Measurements from ENCODE around the gene SFSWAP. TPM values are rescaled to one million over a fixed set of nuclear protein-coding genes. Genes with fewer than 3 reads are reported as not detected.
"Not testable (repeated sequence)": the region's sequence is repeated elsewhere in the genome, so short reads cannot be mapped to it uniquely, and the experiment has no call there.

SFSWAP gene
- total RNA-seq, 2 experiments from 2014 or later: 65.5 to 67.8 TPM

DNA sequence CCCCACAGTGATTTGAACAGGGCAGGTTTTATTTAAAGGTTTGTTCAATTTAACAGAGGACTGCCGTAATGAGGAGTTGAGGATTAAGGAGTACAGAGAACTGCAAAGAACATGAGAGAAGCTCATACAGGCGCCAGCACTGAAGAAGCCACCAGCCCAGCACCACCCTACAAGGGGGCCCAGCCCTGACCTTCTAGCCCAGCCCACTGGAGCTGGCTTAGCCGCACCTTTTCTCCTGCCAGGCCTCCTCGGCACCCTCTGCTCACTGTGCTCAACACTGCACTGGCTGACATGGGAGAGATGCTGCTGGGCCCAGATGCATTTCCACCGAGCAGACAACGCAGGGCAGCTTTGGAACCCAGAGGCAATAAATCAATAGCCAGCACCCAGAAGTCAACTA lies 36.5 kb upstream of the SFSWAP start:
- Mint-ChIP-seq H3K4me1 (no peaks in the 10 kb centered on the region), H3K36me3 (no peaks in the 10 kb centered on the region), H3K27ac (no peak overlapping the region), H3K4me3 (no peak overlapping the region), H3K27me3 (peaks cover 12% of the 10 kb centered on the region), H3K9me3 (no peaks in the 10 kb centered on the region)
- no peak for DNase-seq
- no peak for ATAC-seq (ENCODE audit: low read depth)
- POLR2A ChIA-PET: no interaction called here

DNA sequence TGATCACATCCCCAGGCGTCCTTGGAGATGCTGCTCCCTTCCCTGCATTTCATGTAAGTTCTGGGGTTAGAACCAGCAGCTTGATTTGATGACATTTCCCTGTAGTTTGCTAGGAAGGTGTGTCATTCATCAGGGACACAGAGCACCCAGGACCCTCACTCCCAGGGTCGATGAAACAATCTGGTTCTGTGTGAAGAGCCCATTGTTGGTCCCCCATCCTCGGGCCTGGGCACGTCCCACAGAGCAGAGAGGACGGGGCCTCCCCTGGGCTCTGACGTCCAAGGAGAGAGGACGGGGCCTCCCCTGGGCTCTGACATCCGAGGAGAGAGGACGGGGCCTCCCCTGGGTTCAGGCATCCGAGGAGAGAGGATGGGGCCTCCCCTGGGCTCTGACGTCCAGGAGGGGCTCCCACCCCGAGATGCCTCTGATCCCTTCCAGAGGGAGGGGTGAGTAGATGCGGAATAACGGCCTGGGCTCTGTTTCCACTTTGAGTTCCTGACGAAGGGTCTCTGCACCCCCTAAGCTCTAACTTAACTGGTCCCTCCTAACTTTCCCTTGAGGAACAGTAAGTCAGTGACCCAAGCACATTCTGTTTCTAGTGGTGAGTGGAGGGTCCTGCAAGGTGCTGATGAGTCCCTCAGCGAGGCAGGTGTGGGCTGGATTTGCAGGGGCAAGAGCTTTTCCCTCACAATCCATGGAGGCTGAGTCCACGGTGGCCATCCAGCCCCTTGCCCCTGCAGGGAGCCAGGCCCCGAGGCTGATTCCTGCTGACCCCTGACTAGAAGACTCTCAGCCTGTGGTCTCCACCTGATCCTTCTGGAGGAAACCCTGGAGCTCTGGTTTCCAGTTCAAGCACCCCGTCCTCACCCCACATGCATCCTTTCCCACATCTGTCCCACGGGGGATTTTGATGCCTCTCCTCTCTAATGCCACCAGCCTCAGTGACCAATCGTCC lies 35.5 kb upstream of the SFSWAP start:
- Mint-ChIP-seq H3K36me3 (no peaks in the 10 kb centered on the region), H3K27me3 (peaks cover 3% of the 10 kb centered on the region), H3K9me3 (no peaks in the 10 kb centered on the region), H3K4me1 (no peaks in the 10 kb centered on the region), H3K27ac (no peak overlapping the region), H3K4me3 (no peak overlapping the region)
- ATAC-seq (ENCODE audit: low read depth) (no peak), DNase-seq (no peak)
- POLR2A ChIA-PET: no interaction called here

DNA sequence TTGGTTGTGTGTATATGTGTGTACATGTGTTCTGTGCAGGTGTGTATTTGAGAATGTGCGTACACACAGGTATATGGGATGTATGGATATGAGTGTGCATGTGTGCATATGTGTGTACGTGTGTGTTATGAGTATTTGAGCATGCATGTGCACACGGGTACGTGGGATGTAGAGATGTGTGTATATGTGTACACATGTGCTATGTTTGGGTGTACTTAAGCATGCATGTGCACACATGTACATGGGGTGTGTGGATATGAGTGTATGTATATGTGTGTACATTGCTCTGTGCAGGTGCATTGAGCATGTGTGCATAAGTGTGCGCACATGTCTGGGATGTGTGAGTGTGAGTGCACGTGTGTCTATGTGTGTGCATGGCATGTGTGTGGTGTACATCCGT lies 34.3 kb upstream of the SFSWAP start:
- ATAC-seq (ENCODE audit: low read depth) (no peak), DNase-seq (no peak)
- Mint-ChIP-seq H3K27ac (no peak overlapping the region), H3K9me3 (no peaks in the 10 kb centered on the region), H3K36me3 (no peaks in the 10 kb centered on the region), H3K27me3 (peaks cover 2% of the 10 kb centered on the region), H3K4me1 (no peaks in the 10 kb centered on the region), H3K4me3 (no peak overlapping the region)
- POLR2A ChIA-PET: no interaction called here

DNA sequence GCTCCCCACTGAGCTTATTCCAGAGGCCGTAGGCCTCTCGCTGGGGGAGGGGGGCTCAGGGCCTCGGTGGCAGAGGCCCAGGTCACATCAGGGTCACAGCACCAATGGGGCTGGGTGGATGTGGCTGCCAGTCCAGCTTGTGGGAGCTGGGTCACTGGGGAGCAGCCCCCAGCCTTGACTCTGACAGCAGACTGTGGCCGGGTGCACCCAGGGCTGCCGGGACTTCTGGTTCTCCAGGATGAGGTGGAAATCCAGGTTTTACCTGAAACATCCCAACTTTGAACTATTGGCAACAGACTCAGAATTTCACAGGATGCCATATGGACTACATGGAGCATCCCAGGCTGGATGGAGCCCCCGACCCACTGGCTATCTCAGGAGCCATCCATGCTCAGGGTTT lies 33.8 kb upstream of the SFSWAP start:
- POLR2A ChIA-PET; H3K4me3 Mint-ChIP-seq; H3K27ac Mint-ChIP-seq; H3K9me3 Mint-ChIP-seq; H3K4me1 Mint-ChIP-seq; H3K36me3 Mint-ChIP-seq; H3K27me3 Mint-ChIP-seq; ATAC-seq (ENCODE audit: low read depth); DNase-seq: not testable (repeated sequence)

DNA sequence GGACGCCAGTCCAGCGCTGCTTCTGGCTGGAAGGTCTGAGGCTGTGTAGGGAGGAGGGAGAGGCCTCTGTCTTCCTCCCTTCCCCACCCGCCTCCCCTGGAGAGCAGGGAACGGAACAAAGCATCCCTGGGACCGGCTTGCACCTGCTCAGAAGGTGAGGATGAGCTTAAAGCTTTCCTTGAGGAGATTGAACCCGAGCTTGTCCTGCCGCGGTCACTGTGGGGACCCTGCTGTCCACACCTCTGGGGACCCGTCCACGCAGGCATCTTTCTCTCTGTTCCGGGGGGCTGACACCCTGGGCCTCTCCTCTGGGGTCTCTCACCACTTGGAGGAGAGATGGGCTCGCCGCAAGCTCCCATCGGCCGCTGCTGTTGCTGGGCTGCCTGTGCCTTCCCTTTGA lies 33.2 kb upstream of the SFSWAP start:
- no peak for ATAC-seq (ENCODE audit: low read depth)
- no peak for DNase-seq
- no peak overlapping the region for H3K4me3 Mint-ChIP-seq
- peaks cover 5% of the 10 kb centered on the region for H3K27me3 Mint-ChIP-seq
- H3K27ac Mint-ChIP-seq: no peak overlapping the region
- POLR2A ChIA-PET: no interaction called here
- peaks cover 2% of the 10 kb centered on the region for H3K9me3 Mint-ChIP-seq
- H3K36me3 Mint-ChIP-seq: no peaks in the 10 kb centered on the region
- peaks cover 6% of the 10 kb centered on the region for H3K4me1 Mint-ChIP-seq

DNA sequence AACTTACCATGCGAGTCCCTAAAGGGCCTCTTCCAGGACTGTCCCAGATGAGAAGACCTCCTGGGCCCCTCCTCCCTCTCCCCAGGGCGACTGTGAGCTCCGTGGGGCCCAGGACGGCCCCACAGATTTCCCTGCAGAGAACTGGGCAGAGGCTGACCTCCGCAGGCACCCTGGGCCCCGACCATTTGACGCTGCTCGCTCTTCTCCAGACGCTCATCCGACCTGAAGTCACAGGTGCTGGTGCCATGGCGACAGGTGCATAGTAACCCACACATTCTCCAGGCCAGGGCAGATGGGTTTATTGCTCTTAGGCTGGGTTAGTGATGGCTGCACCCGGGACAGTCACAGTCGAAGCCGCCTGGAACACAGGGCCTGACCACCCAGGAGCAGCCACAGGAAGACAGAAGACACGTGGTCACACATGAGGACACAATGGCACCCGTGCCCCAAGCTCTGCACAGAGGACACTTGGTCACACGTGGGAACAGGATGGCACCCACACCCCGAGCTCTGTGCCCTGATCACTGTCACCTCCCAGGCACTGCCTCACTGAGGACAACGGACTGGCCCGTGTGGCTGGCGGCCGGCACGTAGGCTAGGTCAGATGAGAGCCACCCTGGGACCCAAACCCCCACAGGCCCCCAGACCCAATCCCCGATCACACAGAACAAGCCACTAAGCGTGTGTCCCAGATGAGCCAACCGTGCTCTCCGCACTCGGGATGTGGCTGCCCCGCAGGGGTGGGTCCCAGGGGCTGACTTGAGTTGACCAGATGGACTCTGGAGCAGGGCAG lies 32.3 kb upstream of the SFSWAP start:
- peaks cover 10% of the 10 kb centered on the region for H3K4me1 Mint-ChIP-seq
- H3K4me3 Mint-ChIP-seq; H3K9me3 Mint-ChIP-seq; H3K27me3 Mint-ChIP-seq; POLR2A ChIA-PET; ATAC-seq (ENCODE audit: low read depth); H3K27ac Mint-ChIP-seq; H3K36me3 Mint-ChIP-seq; DNase-seq: not testable (repeated sequence)

DNA sequence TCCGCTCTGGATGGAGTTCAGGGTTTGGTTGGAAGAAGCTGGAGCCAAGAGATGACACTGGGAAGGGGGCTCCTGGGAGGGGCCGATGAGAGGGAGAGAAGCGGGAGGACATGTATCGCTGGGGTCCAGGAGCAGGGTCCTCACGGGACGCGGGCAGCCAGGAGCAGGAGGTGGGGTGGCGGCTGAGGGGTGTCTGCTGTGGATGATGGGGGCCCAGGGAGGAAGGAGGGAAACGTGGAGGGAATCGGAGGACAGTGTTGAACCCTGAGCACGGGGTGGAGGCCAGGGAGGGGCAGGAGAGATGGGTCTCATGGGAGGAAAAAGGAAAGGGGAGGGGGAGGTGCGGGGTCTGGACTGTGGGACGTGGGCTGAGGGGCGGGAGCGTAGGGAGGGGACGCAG lies 31.7 kb upstream of the SFSWAP start:
- ATAC-seq (ENCODE audit: low read depth); H3K9me3 Mint-ChIP-seq; POLR2A ChIA-PET; H3K4me3 Mint-ChIP-seq; H3K36me3 Mint-ChIP-seq; H3K27me3 Mint-ChIP-seq; H3K27ac Mint-ChIP-seq; DNase-seq: not testable (repeated sequence)
- H3K4me1 Mint-ChIP-seq: peaks cover 10% of the 10 kb centered on the region

DNA sequence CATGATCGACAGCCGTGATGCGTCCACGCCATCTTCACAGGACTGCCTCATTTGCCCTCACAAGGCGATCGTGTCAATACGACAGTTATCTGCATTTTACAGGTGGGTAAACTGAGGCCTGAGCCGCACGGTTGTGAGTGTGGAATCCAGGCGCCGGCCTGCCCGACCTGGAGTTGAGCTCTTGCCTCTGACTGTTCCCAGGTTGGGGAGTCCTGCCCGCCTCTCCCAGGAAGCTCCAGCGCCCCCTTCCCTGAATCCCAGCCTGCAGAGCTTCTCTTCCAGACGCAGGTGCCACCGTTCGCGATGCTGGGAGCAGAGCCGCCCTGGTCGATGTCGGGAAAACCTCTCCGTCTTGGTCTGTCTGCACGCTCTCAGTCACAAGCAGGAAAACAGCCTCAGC lies 31.1 kb upstream of the SFSWAP start:
- H3K4me1 Mint-ChIP-seq: peaks cover 10% of the 10 kb centered on the region
- DNase-seq; H3K4me3 Mint-ChIP-seq; POLR2A ChIA-PET; H3K36me3 Mint-ChIP-seq; H3K27ac Mint-ChIP-seq; H3K27me3 Mint-ChIP-seq; ATAC-seq (ENCODE audit: low read depth); H3K9me3 Mint-ChIP-seq: not testable (repeated sequence)

DNA sequence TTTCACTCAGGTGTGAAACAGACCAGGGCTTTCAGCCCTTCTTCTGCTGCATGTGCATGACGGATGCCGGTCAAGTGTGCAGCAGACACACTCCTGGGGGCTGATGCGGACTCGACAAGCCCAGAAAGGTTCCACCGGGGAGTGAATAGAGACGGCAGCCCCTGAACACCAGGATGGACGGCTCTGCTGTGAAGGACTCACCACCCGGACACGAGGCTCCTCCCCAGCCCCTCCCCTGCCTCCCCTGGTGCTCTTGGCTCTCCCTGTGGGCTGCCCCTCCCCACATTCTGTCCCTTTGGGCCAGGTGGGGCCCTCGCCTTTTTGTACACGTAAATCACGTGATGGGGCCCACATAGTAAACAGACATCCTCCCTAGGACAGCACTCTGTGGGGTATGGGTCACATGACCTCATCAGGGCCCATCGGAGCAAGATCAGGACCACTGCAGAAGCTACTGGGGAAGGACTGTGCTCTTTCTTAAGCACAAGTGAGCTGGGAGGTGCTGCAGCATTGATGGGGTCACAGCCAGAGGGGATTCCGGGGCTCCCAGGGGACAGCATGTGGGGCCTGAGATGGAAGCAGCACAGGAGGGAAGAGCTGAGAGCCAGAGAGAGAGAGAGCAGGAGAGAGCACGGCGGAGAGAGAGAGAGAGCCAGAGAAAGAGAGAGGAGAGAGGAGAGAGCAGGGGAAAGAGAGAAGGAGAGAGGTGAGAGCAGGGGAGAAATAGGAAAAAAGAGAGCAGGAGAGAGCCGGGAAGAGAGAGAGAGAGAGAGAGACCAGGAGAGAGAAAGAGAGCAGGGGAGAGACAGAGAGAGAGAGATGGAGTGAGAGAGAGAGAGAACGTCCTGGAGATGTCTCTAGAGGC lies 30.3 kb upstream of the SFSWAP start:
- H3K27me3 Mint-ChIP-seq; H3K36me3 Mint-ChIP-seq; H3K27ac Mint-ChIP-seq; ATAC-seq (ENCODE audit: low read depth); H3K4me3 Mint-ChIP-seq; POLR2A ChIA-PET; DNase-seq; H3K9me3 Mint-ChIP-seq: not testable (repeated sequence)
- peaks cover 10% of the 10 kb centered on the region for H3K4me1 Mint-ChIP-seq

DNA sequence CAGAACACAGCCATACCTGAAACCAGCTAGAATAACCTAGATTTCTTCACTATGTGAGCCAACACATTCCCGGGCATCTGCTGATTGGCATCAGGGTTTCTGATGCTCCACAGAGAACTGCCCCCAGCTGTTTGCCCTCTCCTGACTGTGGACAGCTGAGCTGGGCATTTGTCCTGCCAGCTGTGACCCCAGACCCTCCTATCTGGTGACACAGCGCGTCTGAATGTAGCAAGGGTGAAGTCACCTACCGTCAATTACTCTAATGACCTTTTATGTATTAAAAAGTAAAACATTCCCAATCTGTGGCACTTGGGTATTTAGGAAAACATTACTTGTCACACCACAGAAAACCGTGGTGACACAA lies 29.7 kb upstream of the SFSWAP start:
- Mint-ChIP-seq H3K4me3 (no peak overlapping the region), H3K9me3 (peaks cover 6% of the 10 kb centered on the region), H3K4me1 (peaks cover 10% of the 10 kb centered on the region), H3K36me3 (no peaks in the 10 kb centered on the region), H3K27me3 (peaks cover 5% of the 10 kb centered on the region), H3K27ac (no peak overlapping the region)
- ATAC-seq (ENCODE audit: low read depth) (no peak), DNase-seq (no peak)
- POLR2A ChIA-PET: no interaction called here

DNA sequence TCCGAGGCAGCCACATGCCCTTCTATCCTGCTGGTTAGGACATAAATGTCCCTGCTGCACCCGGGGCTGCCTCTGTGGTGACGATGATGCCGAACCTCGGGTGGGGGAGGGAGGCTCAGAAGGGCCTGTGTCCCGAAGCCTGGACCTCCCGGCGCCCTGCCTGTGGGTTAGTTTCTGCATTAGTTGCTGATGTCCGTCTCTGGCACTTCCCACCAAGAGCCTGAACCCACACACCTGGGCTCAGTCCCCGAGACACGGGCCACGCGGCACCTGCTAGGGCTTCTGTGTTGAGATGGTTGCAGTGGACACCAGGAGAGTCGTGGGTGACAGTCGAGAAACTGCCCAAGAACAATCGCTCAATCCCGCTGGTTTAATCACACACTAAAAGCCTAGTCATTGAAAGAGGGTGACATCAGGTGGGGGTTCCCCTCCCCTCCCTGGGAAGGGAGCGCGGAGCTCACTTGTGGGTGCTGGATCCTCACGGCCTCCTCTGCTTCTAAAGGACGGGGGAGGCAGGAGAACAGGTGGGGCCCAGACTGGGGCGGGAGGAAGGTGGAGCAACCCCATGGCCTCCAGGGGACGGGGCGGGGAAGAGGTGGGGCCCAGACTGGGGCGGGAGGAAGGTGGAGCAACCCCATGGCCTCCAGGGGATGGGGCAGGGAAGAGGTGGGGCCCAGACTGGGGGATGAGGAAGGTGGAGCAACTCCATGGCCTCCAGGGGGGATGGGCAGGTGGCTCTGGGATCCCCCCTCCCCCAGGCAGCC lies 29.0 kb upstream of the SFSWAP start:
- ATAC-seq (ENCODE audit: low read depth): peak; percentile 99
- H3K27ac Mint-ChIP-seq, POLR2A ChIA-PET: not testable (repeated sequence)

DNA sequence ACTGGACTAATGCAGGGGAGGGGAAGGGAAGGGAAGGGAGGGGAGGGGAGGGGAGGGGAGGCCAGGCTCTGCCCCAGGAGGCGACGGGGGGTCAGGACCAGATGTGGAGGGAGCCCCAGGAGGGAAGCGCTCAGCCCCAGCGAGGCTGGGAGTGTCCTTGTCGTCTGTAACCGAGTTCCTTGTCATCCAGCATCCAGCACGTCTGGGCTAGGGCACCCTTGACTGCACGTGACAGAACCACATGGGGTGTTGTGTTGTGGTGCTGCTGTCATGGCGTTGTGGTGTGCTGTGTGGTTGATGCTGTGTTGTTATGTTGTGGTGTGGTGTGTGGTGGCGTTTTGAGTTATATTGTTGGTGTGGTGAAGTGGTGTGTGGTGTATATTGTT lies 28.4 kb upstream of the SFSWAP start:
- H3K4me3 Mint-ChIP-seq: no peak overlapping the region
- DNase-seq (no peak), ATAC-seq (ENCODE audit: low read depth) (peak; percentile 10)
- peaks cover 6% of the 10 kb centered on the region for H3K9me3 Mint-ChIP-seq
- peak overlapping the region; percentile 32 for H3K27ac Mint-ChIP-seq
- H3K27me3 Mint-ChIP-seq: peaks cover 5% of the 10 kb centered on the region
- no peaks in the 10 kb centered on the region for H3K36me3 Mint-ChIP-seq
- peaks cover 10% of the 10 kb centered on the region for H3K4me1 Mint-ChIP-seq
- POLR2A ChIA-PET: no interaction called here

More for the DNA sequence above, 29.0 kb upstream of the SFSWAP start:
- H3K27me3 Mint-ChIP-seq, H3K36me3 Mint-ChIP-seq, H3K9me3 Mint-ChIP-seq: not testable (repeated sequence)
- peak; percentile 62 for DNase-seq
- peaks cover 10% of the 10 kb centered on the region for H3K4me1 Mint-ChIP-seq
- peak overlapping the region; percentile 59 for H3K4me3 Mint-ChIP-seq

Data from activated naive CD8-positive, alpha-beta T cell treated with anti-CD3 and anti-CD28 coated beads, Interleukin-2, amount 10 ng/mL, durations not matched to agents 7 days and 5 days (primary cell).